HG02885 (cell line): ENCODE data around the gene SPAG16.
A peak's percentile ranks its signal among the peaks of the same experiment; 100 is the strongest.
"Not testable (repeated sequence)": the region's sequence is repeated elsewhere in the genome, so short reads cannot be mapped to it uniquely, and the experiment has no call there.

Source experiments
- ATAC-seq: cut with Tn5 transposase; IDR thresholded peaks from one replicate; pipeline ENCODE4 v1.9.1; 2021; ENCODE audit warnings: mild to moderate bottlenecking; ENCODE audit not compliant: unreplicated experiment, poor library complexity

The SPAG16 gene

DNA sequence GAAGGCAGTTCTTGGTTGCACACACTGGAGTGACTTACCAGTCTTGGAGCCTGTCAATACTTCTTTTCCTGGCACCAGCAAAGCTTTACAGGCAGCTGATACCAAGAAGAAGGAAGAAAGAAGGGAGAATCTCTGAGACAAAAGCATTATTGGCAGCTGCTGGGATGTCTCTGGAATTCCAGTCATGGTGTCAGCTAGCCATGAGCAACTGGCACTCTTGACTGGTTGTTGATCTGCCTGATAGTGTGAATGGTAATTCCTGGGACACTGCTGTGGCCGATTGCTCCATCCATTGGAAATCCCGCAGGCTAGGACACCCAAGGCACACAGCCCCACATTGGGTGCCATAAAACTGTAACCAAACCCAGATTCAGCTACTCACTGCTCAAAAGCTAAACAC is 17.8 kb upstream of the SPAG16 start:
- no peak for ATAC-seq

DNA sequence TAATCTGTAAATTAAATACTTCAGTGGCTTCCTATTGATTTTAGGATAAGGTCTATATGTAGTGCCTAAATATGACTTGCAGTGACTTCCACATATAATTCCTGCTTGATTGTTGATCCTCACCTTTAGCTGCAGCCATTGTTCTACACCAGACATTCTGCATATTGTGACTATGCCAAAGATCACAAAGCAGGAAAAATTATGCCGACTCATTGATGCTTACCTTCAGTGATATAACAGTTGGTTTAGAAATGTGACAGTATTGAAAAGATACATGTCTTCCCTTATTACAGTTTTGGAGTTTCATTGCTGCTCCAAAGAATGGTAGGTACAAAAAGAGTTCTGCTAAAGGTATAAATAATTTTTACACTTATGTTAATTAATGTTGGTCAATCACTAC is 12.3 kb upstream of the SPAG16 start:
- no peak for ATAC-seq

DNA sequence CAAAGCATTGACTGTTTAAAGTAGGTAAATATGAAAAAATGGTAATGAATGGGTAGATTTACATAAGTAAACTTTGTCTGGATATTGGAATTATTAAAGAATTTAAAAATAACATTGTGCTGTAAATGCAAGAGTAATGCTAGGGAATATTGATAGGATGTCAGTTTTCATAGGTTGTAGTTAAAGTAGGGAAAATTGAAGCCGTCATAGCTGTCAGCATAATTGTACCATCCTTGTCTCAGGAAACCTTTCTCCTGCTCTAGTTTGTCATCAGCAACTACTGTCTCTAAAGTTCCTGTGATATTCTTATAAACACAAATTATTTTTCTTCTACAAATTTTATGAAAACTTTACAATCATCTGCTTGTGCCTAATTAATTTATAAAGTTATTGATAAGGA is 10.1 kb upstream of the SPAG16 start:
- ATAC-seq: no peak

- no peak for ATAC-seq
These were observed 9.0 kb upstream of the SPAG16 start for GRCh38 chr2:213275265-213275664.

DNA sequence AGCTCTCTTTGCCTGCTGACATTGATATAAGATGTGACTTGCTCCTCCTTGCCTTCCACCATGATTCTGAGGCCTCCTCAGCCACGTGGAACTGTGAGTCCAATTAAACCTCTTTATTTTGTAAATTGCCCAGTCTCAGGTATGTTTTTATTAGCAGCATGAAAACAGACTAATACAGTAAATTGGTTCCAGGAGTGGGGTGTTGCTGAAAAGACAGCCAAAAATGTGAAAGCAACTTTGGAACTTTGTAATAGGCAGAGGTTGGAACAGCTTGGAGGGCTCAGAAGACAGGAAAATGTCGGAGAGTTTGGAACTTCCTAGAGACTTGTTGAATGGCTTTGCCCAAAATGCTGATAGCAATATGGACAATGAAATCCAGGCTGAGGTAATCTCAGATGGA is 7.1 kb upstream of the SPAG16 start:
- ATAC-seq: not testable (repeated sequence)

DNA sequence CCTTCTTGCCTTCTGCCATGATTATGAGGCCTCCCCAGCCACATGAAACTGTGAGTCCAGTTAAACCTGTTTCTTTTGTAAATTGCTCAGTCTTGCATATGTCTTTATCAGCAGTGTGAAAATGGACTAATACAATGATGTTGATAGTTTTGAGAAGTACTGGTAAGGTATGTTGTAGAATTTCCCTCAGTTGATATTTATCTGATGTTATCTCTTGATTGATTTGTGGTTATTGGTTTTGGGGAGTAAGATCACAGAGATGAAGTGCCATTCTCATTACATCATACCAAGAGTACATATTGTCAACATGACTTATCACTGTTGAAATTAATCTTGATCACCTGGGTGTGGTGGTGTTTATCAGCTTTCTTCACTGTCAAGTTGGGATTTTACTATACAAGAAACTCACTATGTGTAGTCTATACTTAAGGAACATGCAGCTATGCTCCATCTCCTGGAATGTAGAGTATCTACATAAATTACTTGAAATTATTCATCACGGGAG is 5.1 kb upstream of the SPAG16 start:
- ATAC-seq: no peak

DNA sequence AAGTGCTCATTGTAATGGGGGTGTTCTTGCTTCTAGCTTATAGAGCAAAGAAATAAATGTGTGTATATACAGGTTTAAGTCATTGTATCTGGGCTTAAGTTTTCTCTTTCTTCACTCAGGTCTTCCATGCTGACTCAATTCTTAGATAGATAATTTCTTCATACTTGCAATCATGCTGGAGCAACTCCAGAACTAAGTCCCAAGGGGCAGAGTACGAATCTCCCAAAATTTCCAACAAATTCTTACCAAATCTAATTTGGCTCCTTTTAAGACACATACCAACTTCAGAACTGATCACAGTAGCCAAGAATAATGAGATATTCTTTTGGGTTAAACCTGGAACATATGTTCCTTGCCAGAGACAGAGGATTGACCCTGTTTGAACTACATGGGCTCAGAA is 4.3 kb upstream of the SPAG16 start:
- no peak for ATAC-seq

DNA sequence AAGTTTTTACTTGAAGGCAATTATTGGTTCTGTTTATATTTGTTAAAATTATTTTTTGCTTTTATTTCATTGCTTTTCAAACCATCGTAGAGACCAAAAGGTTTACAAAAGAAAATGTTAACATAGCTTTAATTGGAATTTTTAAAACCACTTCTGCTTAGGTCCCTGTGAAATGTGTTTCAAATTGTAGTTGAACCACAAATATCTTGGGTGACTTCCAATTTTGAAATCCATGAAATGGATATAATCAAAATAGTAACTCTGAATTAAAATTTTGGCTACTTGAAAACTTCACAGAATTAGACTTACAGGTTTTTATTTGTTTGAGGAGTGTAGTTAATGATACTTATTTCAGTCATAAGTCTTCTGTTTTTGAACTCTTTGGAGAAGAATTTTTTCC is 3.1 kb upstream of the SPAG16 start:
- ATAC-seq: no peak

DNA sequence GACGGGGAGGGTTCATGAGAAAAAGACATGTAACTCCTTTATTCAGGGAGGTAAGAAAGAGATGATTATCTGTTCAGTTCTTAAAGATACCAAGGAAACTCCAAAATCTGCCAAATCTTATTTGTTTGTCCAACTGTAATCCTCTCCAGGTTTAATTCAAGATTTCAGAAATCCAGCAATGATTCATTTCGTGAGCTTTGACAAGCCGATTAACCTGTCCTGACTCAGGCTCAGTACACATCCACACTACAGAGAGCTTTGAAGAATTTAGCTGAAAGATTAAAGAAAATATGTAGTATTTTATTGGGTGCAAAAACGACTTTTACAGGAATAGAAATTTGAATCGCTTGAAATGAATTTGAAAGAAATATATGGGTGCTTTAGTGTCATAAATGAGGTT is 1.1 kb downstream of the SPAG16 start:
- no peak for ATAC-seq

GRCh38 chr2:213286161-213286560 is 1.9 kb downstream of the SPAG16 start:
- ATAC-seq: no peak

DNA sequence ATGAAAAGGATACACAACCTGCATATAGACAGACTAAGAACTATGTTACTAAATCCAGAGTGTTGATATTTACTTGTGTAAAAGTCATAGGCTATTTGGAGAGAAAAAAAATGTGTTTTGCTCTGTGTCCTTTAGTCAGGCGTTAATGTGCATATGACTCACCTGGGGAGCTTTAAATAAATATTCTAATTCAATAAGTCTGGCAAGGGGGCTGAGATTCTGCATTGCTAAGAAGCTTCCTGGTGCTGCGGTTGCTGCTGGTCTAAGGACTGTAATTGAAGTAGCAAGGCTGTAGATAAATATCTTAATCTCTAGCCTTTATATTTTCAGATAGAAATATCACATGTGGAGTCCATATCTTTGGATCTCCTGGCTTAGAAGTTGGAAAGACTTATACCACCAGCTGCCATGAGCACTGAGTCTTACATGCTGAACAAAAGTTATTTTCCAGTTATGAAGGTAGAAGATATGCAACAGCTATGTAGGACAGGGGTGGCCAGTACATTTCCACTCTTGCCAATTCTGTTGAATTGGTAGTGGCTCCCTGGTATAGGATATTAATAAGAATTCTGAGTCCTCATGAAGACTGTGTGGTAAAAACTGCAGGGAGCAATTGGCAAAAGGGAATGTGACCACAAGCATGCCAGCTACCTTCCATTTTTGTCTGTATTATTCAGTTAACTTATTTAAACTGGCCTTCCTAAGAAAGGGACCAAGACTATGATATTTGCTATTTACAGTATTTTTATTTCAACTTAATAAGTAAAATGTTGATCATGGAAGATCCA is 4.8 kb downstream of the SPAG16 start:
- no peak for ATAC-seq

- ATAC-seq: no peak
These were observed 6.2 kb downstream of the SPAG16 start for GRCh38 chr2:213290501-213290900.

GRCh38 chr2:213296270-213296669 is 12.0 kb downstream of the SPAG16 start:
- no peak for ATAC-seq

DNA sequence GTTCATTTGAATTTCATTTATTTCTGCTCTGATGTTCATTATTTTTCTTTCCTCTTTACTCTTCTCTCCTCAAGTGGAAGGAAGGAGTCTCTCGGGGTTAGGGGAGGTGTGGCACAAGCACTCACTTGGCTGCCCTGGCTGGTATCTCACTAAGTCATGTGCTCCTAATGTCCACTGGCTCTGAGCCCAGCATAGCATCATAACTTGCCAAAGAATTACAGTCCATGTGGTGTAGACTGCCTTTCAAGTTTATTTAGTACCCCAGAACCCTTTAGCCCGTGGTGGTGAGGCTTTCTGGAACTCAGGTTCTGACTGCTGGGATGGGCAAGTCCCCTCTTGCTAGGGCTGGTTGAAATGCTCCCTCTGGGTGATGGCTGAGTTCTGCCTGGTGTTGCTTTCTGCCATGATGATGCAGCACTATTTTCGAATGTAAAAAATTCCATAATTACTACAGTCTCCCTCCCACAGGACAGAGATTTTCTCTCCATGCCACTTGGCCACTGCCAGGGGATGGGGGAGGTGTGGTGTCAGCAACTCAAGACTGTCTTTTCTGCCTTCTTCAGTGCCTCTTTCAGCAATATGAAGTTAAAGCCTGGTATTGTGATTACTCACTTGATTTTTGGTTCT is 22.2 kb downstream of the SPAG16 start:
- ATAC-seq: no peak

GRCh38 chr2:213315168-213315876 is 31.1 kb downstream of the SPAG16 start:
- peak; percentile 41 for ATAC-seq

- peak; percentile 4 for ATAC-seq
These were observed 31.9 kb downstream of the SPAG16 start for GRCh38 chr2:213316001-213316735.

DNA sequence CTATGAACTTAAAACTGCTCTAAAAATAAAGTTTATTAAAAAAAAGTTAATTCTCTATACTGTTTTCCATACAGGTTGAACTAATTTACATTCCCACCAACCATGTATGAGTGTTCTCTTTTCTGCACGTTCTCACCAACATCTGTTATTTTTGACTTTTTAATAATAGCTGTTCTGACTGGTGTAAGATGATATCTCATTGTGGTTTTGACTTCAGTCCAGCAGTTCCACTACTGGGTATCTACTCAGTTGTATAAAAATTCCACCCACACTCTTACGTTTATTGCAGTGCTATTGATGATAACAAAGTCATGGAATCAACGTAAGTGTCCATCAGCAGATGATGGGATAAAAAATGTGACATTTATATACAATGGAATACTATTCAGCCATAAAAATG is 33.7 kb downstream of the SPAG16 start:
- no peak for ATAC-seq

- ATAC-seq: no peak
These were observed 36.3 kb downstream of the SPAG16 start for GRCh38 chr2:213320604-213321003.

DNA sequence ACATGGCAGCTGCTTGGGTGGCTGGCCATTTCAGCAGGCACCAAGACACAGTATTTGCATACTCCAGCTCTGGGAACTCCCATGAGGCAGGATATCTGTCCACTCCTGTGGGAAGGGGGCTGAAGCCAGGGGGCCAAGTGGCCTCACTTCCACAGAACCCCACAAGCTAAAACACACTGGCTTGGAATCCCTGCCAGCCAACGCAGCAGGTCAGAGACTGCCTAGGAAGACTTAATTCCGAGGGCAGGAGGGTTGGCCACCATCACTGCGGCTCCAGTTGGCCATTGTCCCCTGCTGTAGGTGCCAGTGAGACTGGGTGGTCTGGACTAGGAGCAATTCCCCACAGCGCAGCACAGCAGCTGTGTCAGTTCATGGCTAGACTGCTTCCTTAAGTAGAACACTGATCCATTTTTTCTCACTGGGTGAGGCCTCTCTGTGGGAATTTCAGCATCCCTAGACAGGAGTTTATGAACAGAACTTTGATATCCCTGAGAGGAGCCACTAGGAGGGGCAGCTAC is 52.0 kb downstream of the SPAG16 start:
- ATAC-seq: no peak

DNA sequence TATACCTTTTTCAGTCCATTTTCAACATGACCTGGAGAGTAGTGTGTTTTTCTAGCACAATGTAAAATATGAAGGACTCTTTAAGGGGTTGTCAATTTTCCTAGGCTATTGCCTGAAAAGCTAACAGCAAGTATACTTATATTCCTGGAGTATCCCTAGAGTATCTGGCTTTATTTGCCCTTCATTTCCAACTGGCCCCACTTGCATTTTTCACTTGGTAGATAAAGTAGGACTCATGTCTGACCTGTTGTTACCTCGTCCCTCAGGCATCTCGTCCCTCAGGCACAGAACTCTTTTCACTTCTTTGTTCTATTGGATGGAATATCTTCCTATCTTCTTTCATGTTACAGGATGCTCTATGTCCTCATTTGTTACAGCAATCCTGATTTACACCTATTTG is 69.2 kb downstream of the SPAG16 start:
- ATAC-seq: no peak
